ENCODE data around the gene NGEF.

GRCh38 chr2:233011702-233012131, 1.3 kb downstream of the NGEF start:
- TF ChIP-seq CTCF (conservative IDR thresholded peaks at IDR 0.05 in 1 of 2, IDR thresholded peaks at IDR 0.05 in 1 of 2; ENCODE audit: low read depth in 1 of 2, low read length in 2 of 2) (no peak), EZH2 (IDR thresholded peaks at IDR 0.05; ENCODE audit: low read length, missing control alignments) (no peak)

Data from fibroblast of lung (primary cell).